ENCODE data around the gene HPN.

GRCh38 chr19:35093941-35094647 is 52.6 kb downstream of the HPN start:
- TF ChIP-seq CTCF (IDR thresholded peaks at IDR 0.05) (no peak), EZH2 (IDR thresholded peaks at IDR 0.05) (no peak), EZH2phosphoT487 (IDR thresholded peaks at IDR 0.05) (no peak)

Data from neural progenitor cell (in vitro differentiated cells).